ENCODE results near the gene DDX24.

DNA sequence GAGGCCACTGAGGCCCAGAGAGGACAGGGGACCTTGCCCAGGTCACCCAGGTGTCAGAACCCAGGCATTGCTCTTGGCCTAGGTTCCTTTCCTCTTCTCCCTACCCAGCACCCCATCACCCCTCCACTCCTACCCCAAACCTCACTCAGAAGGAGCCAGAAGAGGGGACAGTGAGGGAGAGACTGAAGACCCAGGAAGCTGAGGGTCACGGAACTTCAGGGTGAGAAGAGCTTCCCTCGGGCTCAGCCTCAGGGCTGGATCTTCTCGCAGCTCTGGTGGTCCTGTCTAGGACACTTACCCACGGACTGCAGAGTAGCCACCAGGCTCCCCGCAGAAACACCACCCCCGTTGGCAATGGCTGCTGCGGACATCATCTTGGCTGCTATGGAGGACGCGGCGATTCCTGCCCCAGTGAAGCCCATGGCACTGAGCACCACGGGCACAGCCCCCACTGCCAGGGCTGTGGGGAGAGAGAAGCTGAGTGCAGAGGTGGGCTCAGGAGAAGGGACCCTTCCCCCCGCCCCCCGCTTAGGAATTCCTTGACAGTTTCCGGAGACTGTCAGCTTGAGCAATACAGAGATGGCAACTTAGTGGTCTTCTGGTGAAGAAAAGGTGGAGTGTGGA lies 47.3 kb upstream of the DDX24 start:
- TF ChIP-seq POLR2A (IDR thresholded peaks at IDR 0.05): no peak
- TF ChIP-seq, protein P1, sequence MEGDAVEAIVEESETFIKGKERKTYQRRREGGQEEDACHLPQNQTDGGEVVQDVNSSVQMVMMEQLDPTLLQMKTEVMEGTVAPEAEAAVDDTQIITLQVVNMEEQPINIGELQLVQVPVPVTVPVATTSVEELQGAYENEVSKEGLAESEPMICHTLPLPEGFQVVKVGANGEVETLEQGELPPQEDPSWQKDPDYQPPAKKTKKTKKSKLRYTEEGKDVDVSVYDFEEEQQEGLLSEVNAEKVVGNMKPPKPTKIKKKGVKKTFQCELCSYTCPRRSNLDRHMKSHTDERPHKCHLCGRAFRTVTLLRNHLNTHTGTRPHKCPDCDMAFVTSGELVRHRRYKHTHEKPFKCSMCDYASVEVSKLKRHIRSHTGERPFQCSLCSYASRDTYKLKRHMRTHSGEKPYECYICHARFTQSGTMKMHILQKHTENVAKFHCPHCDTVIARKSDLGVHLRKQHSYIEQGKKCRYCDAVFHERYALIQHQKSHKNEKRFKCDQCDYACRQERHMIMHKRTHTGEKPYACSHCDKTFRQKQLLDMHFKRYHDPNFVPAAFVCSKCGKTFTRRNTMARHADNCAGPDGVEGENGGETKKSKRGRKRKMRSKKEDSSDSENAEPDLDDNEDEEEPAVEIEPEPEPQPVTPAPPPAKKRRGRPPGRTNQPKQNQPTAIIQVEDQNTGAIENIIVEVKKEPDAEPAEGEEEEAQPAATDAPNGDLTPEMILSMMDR (IDR thresholded peaks at IDR 0.05): no peak
